KMS-11 (cell line): ENCODE measurements around the gene HUS1B.

Source experiments
- H2AFZ ChIP-seq: fragments of 200-600 bp; sonication (generic); 2 replicates; pipeline ENCODE4 v1.6.1; 2016; ENCODE audit warnings: antibody characterized with exemption, mixed run types, low read depth
- H3K27ac ChIP-seq: fragments of 200-600 bp; sonication (generic); 2 replicates; pipeline ENCODE4 v1.6.1; 2016; ENCODE audit warnings: mild to moderate bottlenecking, mixed run types
- H3K27me3 ChIP-seq: fragments of 200-600 bp; sonication (generic); 2 replicates; pipeline ENCODE4 v1.6.1; 2017; ENCODE audit warnings: mild to moderate bottlenecking, low read depth, mixed run types, moderate library complexity; ENCODE audit not compliant: insufficient read depth
- H3K36me3 ChIP-seq: fragments of 200-600 bp; sonication (generic); 2 replicates; pipeline ENCODE4 v1.6.1; 2017; ENCODE audit warnings: mild to moderate bottlenecking, mixed run types; ENCODE audit not compliant: insufficient read depth
- H3K4me1 ChIP-seq: fragments of 200-600 bp; sonication (generic); 2 replicates; pipeline ENCODE4 v1.6.1; 2016; ENCODE audit warnings: mild to moderate bottlenecking, low read depth, mixed run types; ENCODE audit not compliant: poor library complexity, severe bottlenecking
- H3K4me2 ChIP-seq: fragments of 200-600 bp; sonication (generic); 2 replicates; pipeline ENCODE4 v1.7.0; 2016; ENCODE audit warnings: mild to moderate bottlenecking, mixed run types
- H3K4me3 ChIP-seq: fragments of 200-600 bp; sonication (generic); IDR thresholded peaks from 2 replicates; pipeline ENCODE4 v1.6.1; 2017; ENCODE audit warnings: low read depth, low read length, mixed read lengths; ENCODE audit not compliant: insufficient read depth
- H3K79me2 ChIP-seq: fragments of 200-600 bp; sonication (generic); 2 replicates; pipeline ENCODE4 v1.6.1; 2016; ENCODE audit warnings: low read depth, mixed run types; ENCODE audit not compliant: insufficient read depth
- H3K9ac ChIP-seq: fragments of 200-600 bp; sonication (generic); 2 replicates; pipeline ENCODE4 v1.6.1; 2016; ENCODE audit warnings: mild to moderate bottlenecking, mixed run types
- H4K20me1 ChIP-seq: fragments of 200-600 bp; sonication (generic); 2 replicates; pipeline ENCODE4 v1.6.1; 2016; ENCODE audit warnings: mild to moderate bottlenecking, mixed run types; ENCODE audit not compliant: insufficient read depth
- CTCF ChIP-seq: fragments of 200-600 bp; sonication (generic); conservative IDR thresholded peaks from 2 replicates; pipeline ENCODE4 v1.6.1; 2017; ENCODE audit warnings: low read depth, mild to moderate bottlenecking, antibody characterized with exemption, low read length, moderate library complexity, mixed read lengths

Gene HUS1B

GRCh38 chr6:692356-692851, 35.5 kb upstream of the HUS1B start:
- H3K79me2 ChIP-seq: peaks cover 42% of the 10 kb centered on the region; the same call in 1 of the 2 replicates

GRCh38 chr6:689223-689622, 32.3 kb upstream of the HUS1B start:
- H3K36me3 ChIP-seq: no peaks in the 10 kb centered on the region
- H3K4me3 ChIP-seq: no peak overlapping the region
- no peak overlapping the region for H2AFZ ChIP-seq
- no peak overlapping the region for H3K27ac ChIP-seq
- peaks cover 44% of the 10 kb centered on the region for H3K4me1 ChIP-seq
- TF ChIP-seq CTCF: no peak
- peaks cover 44% of the 10 kb centered on the region; the same call in 1 of the 2 replicates for H3K79me2 ChIP-seq
- no peaks in the 10 kb centered on the region for H3K27me3 ChIP-seq
- H3K9ac ChIP-seq: no peak overlapping the region
- H4K20me1 ChIP-seq: no peaks in the 10 kb centered on the region
- H3K4me2 ChIP-seq: no peak overlapping the region

More at GRCh38 chr6:692356-692851, 35.5 kb upstream of the HUS1B start:
- Histone ChIP-seq H3K4me2 (peak overlapping the region; percentile 95), H3K36me3 (no peaks in the 10 kb centered on the region), H3K27ac (peak overlapping the region; percentile 31; the same call in 1 of the 2 replicates), H3K27me3 (no peaks in the 10 kb centered on the region), H4K20me1 (no peaks in the 10 kb centered on the region), H2AFZ (peak overlapping the region; percentile 90), H3K9ac (peak overlapping the region; percentile 60), H3K4me1 (peaks cover 17% of the 10 kb centered on the region), H3K4me3 (no peak overlapping the region)
- no peak for TF ChIP-seq CTCF

- Histone ChIP-seq H3K4me3 (no peak overlapping the region), H3K9ac (no peak overlapping the region), H3K27me3 (no peaks in the 10 kb centered on the region), H3K79me2 (peaks cover 56% of the 10 kb centered on the region; the same call in 1 of the 2 replicates), H3K4me2 (no peak overlapping the region), H2AFZ (no peak overlapping the region), H3K36me3 (no peaks in the 10 kb centered on the region), H4K20me1 (no peaks in the 10 kb centered on the region), H3K4me1 (peaks cover 49% of the 10 kb centered on the region), H3K27ac (no peak overlapping the region)
- TF ChIP-seq CTCF: no peak
These were observed 29.6 kb upstream of the HUS1B start for GRCh38 chr6:686497-686896.

DNA sequence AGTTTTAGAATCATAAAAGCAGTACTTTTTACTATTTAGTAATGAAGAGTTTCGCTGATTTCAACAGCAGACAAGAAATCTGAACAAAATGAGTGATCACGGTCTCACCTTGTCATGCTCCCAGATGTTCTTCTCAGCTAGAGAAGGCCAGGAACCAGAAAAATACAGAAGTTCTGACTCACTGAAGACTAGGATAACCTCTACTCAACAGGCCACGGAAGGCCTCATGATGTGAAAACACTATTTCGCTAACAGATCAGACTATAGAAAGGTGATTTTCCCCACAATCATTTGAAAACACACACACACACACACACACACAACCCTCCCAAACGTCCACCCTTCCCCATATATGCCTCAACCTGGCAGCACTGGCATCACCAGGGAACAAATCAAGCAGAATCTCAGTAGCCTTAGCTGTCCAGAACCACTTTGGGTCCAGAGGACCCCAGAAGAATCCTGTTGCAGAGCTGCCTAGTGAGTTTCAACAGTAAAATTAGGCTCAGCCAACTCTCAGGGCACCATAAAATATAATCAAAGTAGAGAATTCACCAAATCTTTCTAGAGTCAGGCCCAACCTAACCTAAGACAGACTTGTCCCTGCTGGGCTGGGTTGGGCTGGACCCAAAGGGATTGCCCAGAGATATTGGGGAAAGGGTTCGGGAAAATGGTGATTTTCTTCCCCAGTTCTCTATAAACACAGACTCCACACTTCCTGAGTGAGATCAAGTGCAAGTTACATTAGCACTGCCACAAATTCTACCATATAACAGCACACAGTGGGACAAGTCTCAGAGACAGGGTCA, 28.1 kb upstream of the HUS1B start:
- Histone ChIP-seq H3K79me2 (peaks cover 42% of the 10 kb centered on the region; the same call in 1 of the 2 replicates), H3K4me3 (no peak overlapping the region), H2AFZ (no peak overlapping the region), H4K20me1 (no peaks in the 10 kb centered on the region), H3K9ac (peak overlapping the region; percentile 20; the same call in 1 of the 2 replicates), H3K27me3 (no peaks in the 10 kb centered on the region), H3K27ac (peak overlapping the region; percentile 59), H3K36me3 (no peaks in the 10 kb centered on the region), H3K4me1 (peaks cover 38% of the 10 kb centered on the region), H3K4me2 (peak overlapping the region; percentile 96)
- TF ChIP-seq CTCF: no peak
